Chondrocyte (in vitro differentiated cells): ENCODE data around the gene BBS12. TPM values are rescaled to one million over a fixed set of nuclear protein-coding genes. Genes with fewer than 3 reads are reported as not detected.

Experiments
- DNase-seq: peaks from one replicate; pipeline ENCODE4 v3.0.0; 2021; ENCODE audit warnings: mixed read lengths, low spot score
- H3K27ac Mint-ChIP-seq: one replicate; pipeline ENCODE4 v1.8.0; 2021; ENCODE audit warnings: mild to moderate bottlenecking, moderate library complexity, mixed read lengths; ENCODE audit not compliant: unreplicated experiment
- H3K27me3 Mint-ChIP-seq: 2 replicates; pipeline ENCODE4 v1.8.0; 2021; ENCODE audit warnings: low read depth, mixed read lengths
- H3K36me3 Mint-ChIP-seq: 2 replicates; pipeline ENCODE4 v1.8.0; 2021; ENCODE audit warnings: low read depth, mixed read lengths
- H3K4me1 Mint-ChIP-seq: 2 replicates; pipeline ENCODE4 v1.8.0; 2021; ENCODE audit warnings: low read depth, mild to moderate bottlenecking, mixed read lengths
- H3K4me3 Mint-ChIP-seq: one replicate; pipeline ENCODE4 v1.8.0; 2021; ENCODE audit warnings: mild to moderate bottlenecking, moderate library complexity, mixed read lengths; ENCODE audit not compliant: unreplicated experiment
- H3K9me3 Mint-ChIP-seq: 2 replicates; pipeline ENCODE4 v1.8.0; 2021; ENCODE audit warnings: low read depth, mixed read lengths
- CTCF ChIP-seq: fragments of 200-600 bp; sonication (generic); IDR thresholded peaks from 2 replicates; pipeline ENCODE4 v1.5.0; 2021; ENCODE audit warnings: antibody characterized with exemption, mild to moderate bottlenecking, moderate library complexity
- total RNA-seq: library from RNA; stranded (reverse); gene quantifications from 3 replicates; pipeline ENCODE4 v1.2.1, GENCODE V29; 2021

Gene BBS12
- total RNA-seq, 1 donor from 2014 or later: 3.3 TPM

GRCh38 chr4:122755675-122756074 lies 23.2 kb downstream of the BBS12 start:
- H3K27me3 Mint-ChIP-seq: no peaks in the 10 kb centered on the region
- H3K27ac Mint-ChIP-seq: peak overlapping the region; percentile 68
- no peak for DNase-seq
- TF ChIP-seq CTCF: no peak
- peaks cover 2% of the 10 kb centered on the region for H3K36me3 Mint-ChIP-seq
- H3K4me1 Mint-ChIP-seq: peaks cover 23% of the 10 kb centered on the region
- H3K4me3 Mint-ChIP-seq: no peak overlapping the region
- peaks cover 4% of the 10 kb centered on the region for H3K9me3 Mint-ChIP-seq

GRCh38 chr4:122758033-122758432 lies 25.5 kb downstream of the BBS12 start:
- Mint-ChIP-seq H3K27me3 (no peaks in the 10 kb centered on the region), H3K27ac (peak overlapping the region; percentile 23), H3K4me3 (no peak overlapping the region), H3K36me3 (no peaks in the 10 kb centered on the region), H3K9me3 (no peaks in the 10 kb centered on the region), H3K4me1 (peaks cover 28% of the 10 kb centered on the region)
- DNase-seq: no peak
- TF ChIP-seq CTCF: peak; percentile 93

- H3K4me1 Mint-ChIP-seq: peaks cover 41% of the 10 kb centered on the region
- DNase-seq: no peak
- no peak overlapping the region for H3K4me3 Mint-ChIP-seq
- H3K9me3 Mint-ChIP-seq: no peaks in the 10 kb centered on the region
- peak overlapping the region; percentile 13 for H3K27ac Mint-ChIP-seq
- no peaks in the 10 kb centered on the region for H3K27me3 Mint-ChIP-seq
- peak; percentile 77 for TF ChIP-seq CTCF
- no peaks in the 10 kb centered on the region for H3K36me3 Mint-ChIP-seq
Measured at GRCh38 chr4:122759639-122760310, 27.3 kb downstream of the BBS12 start.

DNA sequence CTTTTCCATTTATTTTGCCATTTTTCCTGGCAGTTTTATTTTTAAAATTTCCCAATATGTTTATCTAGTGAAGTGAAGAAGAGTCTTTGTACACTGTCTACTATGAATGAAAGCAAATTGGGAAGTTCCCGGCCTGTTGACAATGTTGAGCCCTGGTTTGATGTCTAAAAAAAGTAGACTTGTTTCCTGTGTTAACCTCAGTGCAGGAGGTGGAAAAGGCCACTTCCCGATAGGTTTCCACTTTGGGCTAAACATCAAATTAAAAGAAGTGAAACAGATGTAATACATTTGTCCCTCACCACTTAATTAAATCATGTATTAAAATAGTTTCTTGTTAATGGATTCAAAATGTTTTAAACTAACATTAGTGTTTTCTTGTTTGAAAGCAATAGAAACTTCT lies 30.0 kb downstream of the BBS12 start:
- Mint-ChIP-seq H3K27ac (no peak overlapping the region), H3K9me3 (no peaks in the 10 kb centered on the region), H3K4me1 (peaks cover 45% of the 10 kb centered on the region), H3K27me3 (no peaks in the 10 kb centered on the region), H3K36me3 (no peaks in the 10 kb centered on the region), H3K4me3 (no peak overlapping the region)
- TF ChIP-seq CTCF: no peak
- no peak for DNase-seq

DNA sequence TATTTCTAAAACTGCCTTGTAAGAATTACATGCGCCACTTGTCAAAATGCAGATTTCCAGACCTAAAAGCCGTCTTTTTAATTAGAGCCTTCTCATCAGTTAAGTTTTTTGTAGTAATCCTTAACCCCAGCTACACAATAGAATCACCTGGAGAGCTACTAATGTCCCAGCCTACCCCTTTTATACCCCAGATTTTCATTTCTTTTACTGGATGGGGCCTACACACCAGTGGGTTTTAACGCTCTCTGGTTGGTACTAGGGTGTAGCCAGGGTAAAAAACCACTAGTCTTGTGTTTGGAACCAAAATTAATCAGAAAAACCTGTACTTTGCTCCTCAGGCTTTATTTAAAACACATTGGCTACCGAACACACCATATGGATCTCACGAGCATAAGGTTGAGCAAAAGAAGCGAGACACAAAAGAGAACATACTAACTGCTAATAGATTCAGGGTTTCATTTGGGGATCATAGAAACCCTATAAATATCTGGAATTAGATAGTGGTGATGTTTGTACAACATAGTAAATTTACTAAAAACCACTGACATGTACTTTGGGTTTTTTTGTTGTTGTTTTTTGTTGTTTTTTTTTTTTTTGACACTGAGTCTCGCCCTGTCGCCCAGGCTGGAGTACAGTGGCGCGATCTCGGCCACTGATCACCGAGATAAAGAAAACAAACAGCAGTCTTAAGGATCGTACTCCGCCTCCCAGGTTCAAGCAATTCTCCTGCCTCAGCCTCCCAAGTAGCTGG lies 30.6 kb downstream of the BBS12 start:
- TF ChIP-seq CTCF: no peak
- H3K9me3 Mint-ChIP-seq: no peaks in the 10 kb centered on the region
- H3K36me3 Mint-ChIP-seq: no peaks in the 10 kb centered on the region
- H3K27ac Mint-ChIP-seq: no peak overlapping the region
- no peaks in the 10 kb centered on the region for H3K27me3 Mint-ChIP-seq
- peaks cover 40% of the 10 kb centered on the region for H3K4me1 Mint-ChIP-seq
- no peak overlapping the region for H3K4me3 Mint-ChIP-seq
- DNase-seq: no peak
